K562 (cell line): ENCODE data around the gene OPRM1. TPM values are rescaled to one million over a fixed set of nuclear protein-coding genes. Genes with fewer than 3 reads are reported as not detected.

ENCODE experiments used
- ATAC-seq: fragments of 200-7000 bp; cut with Tn5 transposase; 3 replicates; pipeline ENCODE4 v1.9.1; 2020; ENCODE audit warnings: moderate library complexity
- BruUV-seq: library from RNA; stranded (reverse); fragments of 400-500 nt; replicated peaks from 2 replicates; lab custom pipeline; 2021; lab: Mats Ljungman, UMichigan
- CTCF ChIA-PET: fragments of 300-600 bp; formaldehyde crosslinking; extraction: SDS; loops from one replicate; lab custom pipeline; 2021; ENCODE audit warnings: low intra/inter-chr PET ratio; lab: Yijun Ruan, JAX
- POLR2A ChIA-PET: fragments of 300-600, 350-650 bp; sonication (Branson Sonifier 250); formaldehyde crosslinking; extraction: SDS; loops from one replicate; lab custom pipeline; 2021; ENCODE audit warnings: antibody characterized with exemption, inconsistent platforms; lab: Yijun Ruan, JAX
- DNase-seq, 4 experiments: peaks; one replicate each; pipeline versions ENCODE4 v3.0.0 to v3.0.0-alpha.2; 2011 to 2018; ENCODE audit warnings: low spot score in 3 of 4, mixed read lengths in 3 of 4; ENCODE audit errors: extremely low read depth in 1 of 4
- FAIRE-seq: peaks from 2 replicates; lab custom pipeline; 2011; peaks lifted over from hg19 to GRCh38; lab: Jason Lieb, UNC
- H2AFZ ChIP-seq: 2 replicates; pipeline ENCODE4 v1.6.0; 2011; ENCODE audit warnings: low read depth, low read length, control low read depth, inconsistent platforms
- H3K27ac ChIP-seq: fragments of 200-600 bp; 3 replicates; pipeline ENCODE4 v1.8.0; 2011; ENCODE audit warnings: low read depth, mild to moderate bottlenecking, control low read depth, inconsistent platforms, low read length, moderate library complexity, mixed read lengths; ENCODE audit errors: extremely low read depth
- H3K27me3 ChIP-seq, 2 experiments: fragments of 300-600 bp in 1 of 2; 2 replicates in 1 of 2; 3 replicates in 1 of 2; pipeline versions ENCODE4 v1.6.0 to v1.8.0; 2011; ENCODE audit warnings: inconsistent platforms in 2 of 2, low read length in 2 of 2, mild to moderate bottlenecking in 1 of 2, mixed read lengths in 1 of 2, moderate library complexity in 1 of 2; ENCODE audit not compliant: control insufficient read depth in 2 of 2, insufficient read depth in 2 of 2
- H3K36me3 ChIP-seq: fragments of 300-600 bp; 3 replicates; pipeline ENCODE4 v1.8.0; 2011; ENCODE audit warnings: mild to moderate bottlenecking, low read length, inconsistent platforms; ENCODE audit not compliant: control insufficient read depth, insufficient read depth
- H3K4me1 ChIP-seq, 2 experiments: fragments of 200-600 bp in 1 of 2; replicated peaks in 1 of 2; 2 replicates in 1 of 2; 3 replicates in 1 of 2; pipeline versions ENCODE4 v1.5.1 to v1.8.0; 2011; ENCODE audit warnings: inconsistent platforms in 2 of 2, low read length in 2 of 2, mild to moderate bottlenecking in 1 of 2, mixed read lengths in 1 of 2, moderate library complexity in 1 of 2; ENCODE audit not compliant: control insufficient read depth in 2 of 2, insufficient read depth in 2 of 2
- H3K4me2 ChIP-seq: 2 replicates; pipeline ENCODE4 v1.6.1; 2011; ENCODE audit warnings: low read length, control low read depth, inconsistent platforms, mixed read lengths; ENCODE audit not compliant: insufficient read depth
- H3K4me3 ChIP-seq: fragments of 200-600 bp; sonication (generic), shearing (Covaris generic); 2 replicates; pipeline ENCODE4 v1.5.1; 2016; ENCODE audit warnings: control low read depth, inconsistent platforms
- H3K79me2 ChIP-seq: fragments of 200-600 bp; 3 replicates; pipeline ENCODE4 v1.8.0; 2011; ENCODE audit warnings: low read length, inconsistent platforms; ENCODE audit not compliant: control insufficient read depth, insufficient read depth
- H3K9ac ChIP-seq, 2 experiments: 2 replicates each; pipeline versions ENCODE4 v1.6.0 to v1.6.1; 2011; ENCODE audit warnings: low read depth in 2 of 2, low read length in 2 of 2, control low read depth in 1 of 2, inconsistent platforms in 1 of 2, mild to moderate bottlenecking in 1 of 2, mixed read lengths in 1 of 2; ENCODE audit not compliant: insufficient read depth in 1 of 2
- H3K9me1 ChIP-seq: one replicate; pipeline ENCODE4 v1.6.0; 2011; ENCODE audit warnings: inconsistent platforms, mild to moderate bottlenecking, low read length, moderate library complexity; ENCODE audit not compliant: control insufficient read depth, insufficient read depth
- H3K9me3 ChIP-seq: replicated peaks from 2 replicates; pipeline ENCODE4 v1.5.1; 2011; ENCODE audit warnings: low read depth, low read length, inconsistent platforms; ENCODE audit not compliant: control insufficient read depth, insufficient read depth
- H4K20me1 ChIP-seq: replicated peaks from 2 replicates; pipeline ENCODE4 v1.6.1; 2011; ENCODE audit warnings: low read length, inconsistent platforms, mixed read lengths; ENCODE audit not compliant: control insufficient read depth, insufficient read depth
- KLF6 ChIP-seq: fragments of 250-450 bp; sonication (Bioruptor Pico); IDR thresholded peaks from 2 replicates; pipeline ENCODE4 v1.4.0; 2020; ENCODE audit warnings: mild to moderate bottlenecking, moderate library complexity, borderline replicate concordance
- MCM5 ChIP-seq: fragments of 450-650 bp; IDR thresholded peaks from 2 replicates; pipeline ENCODE4 v1.6.1; 2016; ENCODE audit warnings: low read depth
- THRB ChIP-seq: fragments of 450-650 bp; formaldehyde crosslinking; conservative IDR thresholded peaks from 2 replicates; pipeline ENCODE4 v1.4.0; 2022; ENCODE audit warnings: mild to moderate bottlenecking, missing genetic modification characterization
- ZNF277 ChIP-seq: fragments of 250-450 bp; sonication (Bioruptor Pico); IDR thresholded peaks from 2 replicates; pipeline ENCODE4 v1.8.0; 2022; ENCODE audit warnings: inconsistent platforms, mild to moderate bottlenecking, moderate library complexity, borderline replicate concordance
- ZNF699 ChIP-seq: fragments of 250-450 bp; sonication (Bioruptor Pico); IDR thresholded peaks from 2 replicates; pipeline ENCODE4 v1.8.0; 2021; ENCODE audit warnings: mild to moderate bottlenecking, moderate library complexity; ENCODE audit not compliant: insufficient replicate concordance
- WGBS: fragments of 100-300 bp; shearing (Covaris generic); methylation state at CpG from one replicate; pipeline ENCODE4 v1.1.6; 2016; ENCODE audit warnings: low coverage, mixed read lengths; ENCODE audit not compliant: insufficient coverage; ENCODE audit errors: missing lambda C conversion rate; 5-methylcytosine and 5-hydroxymethylcytosine counted together
- in situ Hi-C: fragments of 300-500 bp; cut with MboI; formaldehyde crosslinking; loops from 4 replicates; pipeline ENCODE4 v1.15.0; 2018; ENCODE audit warnings: inconsistent platforms, mixed read lengths
- intact Hi-C: fragments of 100-400 bp; cut with micrococcal nuclease; formaldehyde crosslinking; loops from 2 replicates; pipeline ENCODE4 v1.14.2; 2022
- polyA plus RNA-seq, 8 experiments: library from polyadenylated mRNA; depleted of rRNA in 4 of 8; stranded (reverse) in 5 of 8; unstranded in 3 of 8; fragments of >200 nt; fragmentation: Nextera tagmentation in 2 of 8; fragmentation: Illumina TruSeq in 1 of 8; extraction: Ambion mirVana in 2 of 8; extraction: Trizol in 1 of 8; gene quantifications; 2 replicates each; pipeline versions ENCODE4 v1.2.1 to v1.2.3, GENCODE V29; 2011 to 2014; ENCODE audit warnings: inconsistent platforms in 1 of 8, missing spikeins in 1 of 8
- total RNA-seq, 7 experiments: library from RNA; depleted of rRNA in 6 of 7; stranded (reverse); fragments of >200 nt in 6 of 7; fragmentation: Illumina TruSeq in 2 of 7; extraction: Trizol in 2 of 7; gene quantifications; 2 replicates each; pipeline versions ENCODE4 v1.2.1 to v1.2.3, GENCODE V29; 2011 to 2021; ENCODE audit warnings: low replicate concordance in 1 of 7

The OPRM1 gene
- total and polyA plus RNA-seq, 9 of the 15 experiments (the other 6 are each of a cell fraction or from before 2014, with no cell fraction given) = not detected

- Histone ChIP-seq H4K20me1 (no peaks in the 10 kb centered on the region), H3K9me1 (no peaks in the 10 kb centered on the region), H3K79me2 (no peaks in the 10 kb centered on the region), H3K4me2 (no peak overlapping the region), H3K27ac (no peak overlapping the region), H3K27me3 (no peaks in the 10 kb centered on the region), H3K4me1 (no peaks in the 10 kb centered on the region), H3K9me3 (no peaks in the 10 kb centered on the region), H3K36me3 (no peaks in the 10 kb centered on the region), H2AFZ (no peak overlapping the region), H3K4me3 (no peak overlapping the region), H3K9ac (no peak overlapping the region)
- no TSS peak for BruUV-seq
- in situ Hi-C loops (no loop called here), intact Hi-C loops (no loop called here)
- POLR2A ChIA-PET = no interaction called here
- CTCF ChIA-PET = no interaction called here
- DNase-seq (no peak), ATAC-seq (no peak), FAIRE-seq (no peak)
- 0% methylated on average over 8 of the region's 8 CpGs for WGBS
- TF ChIP-seq KLF6 (CRISPR knock-in tag) = no peak
- TF ChIP-seq ZNF277 (CRISPR knock-in tag) = no peak
- TF ChIP-seq MCM5 = no peak
- no peak for TF ChIP-seq THRB (CRISPR knock-in tag)
- TF ChIP-seq ZNF699 (CRISPR knock-in tag) = no peak
These were observed 95.6 kb downstream of the OPRM1 start for GRCh38 chr6:154134471-154135147.
